ENCODE data around the gene KCNQ1OT1.

KCNQ1OT1 gene

GRCh38 chr11:2719831-2720590, 20.2 kb upstream of the KCNQ1OT1 start:
- no peak for DNase-seq

GRCh38 chr11:2718817-2719438, 19.1 kb upstream of the KCNQ1OT1 start:
- DNase-seq, result no peak

- no peak for DNase-seq
Observed at GRCh38 chr11:2717561-2718325, 17.9 kb upstream of the KCNQ1OT1 start.

- DNase-seq, result no peak
Observed at GRCh38 chr11:2716376-2717095, 16.7 kb upstream of the KCNQ1OT1 start.

- DNase-seq, result no peak
Observed at GRCh38 chr11:2715716-2716350, 16.0 kb upstream of the KCNQ1OT1 start.

- no peak for DNase-seq
Observed at GRCh38 chr11:2714871-2715270, 15.1 kb upstream of the KCNQ1OT1 start.

- DNase-seq, result no peak
Observed at GRCh38 chr11:2714463-2714800, 14.6 kb upstream of the KCNQ1OT1 start.

GRCh38 chr11:2713661-2714462, 14.1 kb upstream of the KCNQ1OT1 start:
- no peak for DNase-seq

- DNase-seq, result no peak
Observed at GRCh38 chr11:2713094-2713493, 13.3 kb upstream of the KCNQ1OT1 start.

- no peak for DNase-seq
Observed at GRCh38 chr11:2711161-2711560, 11.4 kb upstream of the KCNQ1OT1 start.

GRCh38 chr11:2709429-2709828, 9.6 kb upstream of the KCNQ1OT1 start:
- DNase-seq, result peak; percentile 57

GRCh38 chr11:2708757-2709281, 9.0 kb upstream of the KCNQ1OT1 start:
- no peak for DNase-seq

- DNase-seq, result no peak
Observed at GRCh38 chr11:2708151-2708581, 8.4 kb upstream of the KCNQ1OT1 start.

GRCh38 chr11:2707736-2708135, 7.9 kb upstream of the KCNQ1OT1 start:
- DNase-seq, result no peak

- DNase-seq, result no peak
Observed at GRCh38 chr11:2706321-2706720, 6.5 kb upstream of the KCNQ1OT1 start.

- DNase-seq, result no peak
Observed at GRCh38 chr11:2704896-2705606, 5.3 kb upstream of the KCNQ1OT1 start.

GRCh38 chr11:2704356-2704755, 4.6 kb upstream of the KCNQ1OT1 start:
- DNase-seq, result no peak

- no peak for DNase-seq
Observed at GRCh38 chr11:2703363-2704141, 3.8 kb upstream of the KCNQ1OT1 start.

- DNase-seq, result no peak
Observed at GRCh38 chr11:2702771-2703362, 3.1 kb upstream of the KCNQ1OT1 start.

Measured in NCI-H226 (cell line).